GM20431 (cell line): ENCODE results near the gene CD93.

Source experiments
- in situ Hi-C: fragments of 300-500 bp; cut with MseI, MboI; formaldehyde crosslinking; loops from one replicate; pipeline ENCODE4 v1.15.0; 2020; ENCODE audit warnings: low sequenced_read_pairs; ENCODE audit not compliant: unreplicated experiment

The CD93 gene

DNA sequence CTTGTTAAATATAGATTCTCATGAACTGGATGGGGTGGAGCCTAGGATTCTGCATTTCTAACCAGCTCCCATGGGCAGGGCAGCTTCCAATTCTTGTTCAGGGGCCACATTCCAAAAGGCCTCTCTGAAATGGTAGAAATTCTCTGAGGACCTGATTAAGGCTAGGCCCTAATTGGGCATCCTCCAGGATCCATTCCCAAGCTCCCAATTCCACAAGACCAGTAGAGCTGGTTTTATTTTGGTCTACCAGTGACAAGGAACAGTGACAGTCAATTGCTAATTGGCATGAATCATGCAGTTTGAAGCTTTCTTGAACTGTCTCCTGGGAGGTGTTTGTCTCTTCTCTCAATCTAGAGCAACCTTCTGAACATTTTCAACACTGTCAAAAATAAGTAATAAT is 39.7 kb downstream of the CD93 start:
- in situ Hi-C loops, result no loop called here

DNA sequence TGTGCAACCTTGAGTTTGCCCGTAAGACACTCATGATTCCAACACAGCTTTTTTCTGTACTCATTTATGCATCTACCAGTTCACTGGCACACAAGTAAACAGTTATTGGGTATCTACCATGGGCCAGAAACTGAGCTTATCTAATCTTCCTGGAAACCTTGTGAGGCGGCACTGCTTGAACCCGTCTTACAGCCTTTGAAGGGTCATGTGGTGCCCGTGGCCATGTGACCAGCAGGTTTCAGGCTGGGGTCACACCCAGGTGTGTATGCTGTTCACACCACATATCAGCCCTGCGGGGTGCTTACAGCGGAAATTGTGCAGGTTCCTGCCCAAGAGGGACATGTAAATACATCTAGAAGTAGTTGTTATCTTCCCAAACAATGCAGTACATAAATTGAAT is 42.7 kb downstream of the CD93 start:
- in situ Hi-C loops, result no loop called here

DNA sequence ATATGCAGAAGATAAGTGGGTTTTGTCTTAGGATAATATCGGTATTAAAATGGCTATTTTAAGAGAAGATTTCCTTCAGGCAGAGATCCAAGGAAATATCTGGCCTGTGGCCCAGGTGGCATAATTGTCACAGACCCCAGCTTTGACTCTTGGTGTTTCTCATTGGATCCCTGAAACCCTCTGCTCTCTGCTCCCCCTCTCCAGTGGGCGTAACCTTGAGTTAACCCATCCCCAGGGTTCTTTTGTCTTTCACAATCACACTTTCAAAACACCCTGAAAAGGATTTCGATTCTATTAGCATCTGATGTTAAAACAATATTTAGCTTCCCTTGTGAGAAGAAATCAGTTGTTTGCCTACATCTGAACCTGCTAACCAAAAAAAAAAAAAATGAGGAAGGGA is 43.9 kb downstream of the CD93 start:
- in situ Hi-C loops, result no loop called here

DNA sequence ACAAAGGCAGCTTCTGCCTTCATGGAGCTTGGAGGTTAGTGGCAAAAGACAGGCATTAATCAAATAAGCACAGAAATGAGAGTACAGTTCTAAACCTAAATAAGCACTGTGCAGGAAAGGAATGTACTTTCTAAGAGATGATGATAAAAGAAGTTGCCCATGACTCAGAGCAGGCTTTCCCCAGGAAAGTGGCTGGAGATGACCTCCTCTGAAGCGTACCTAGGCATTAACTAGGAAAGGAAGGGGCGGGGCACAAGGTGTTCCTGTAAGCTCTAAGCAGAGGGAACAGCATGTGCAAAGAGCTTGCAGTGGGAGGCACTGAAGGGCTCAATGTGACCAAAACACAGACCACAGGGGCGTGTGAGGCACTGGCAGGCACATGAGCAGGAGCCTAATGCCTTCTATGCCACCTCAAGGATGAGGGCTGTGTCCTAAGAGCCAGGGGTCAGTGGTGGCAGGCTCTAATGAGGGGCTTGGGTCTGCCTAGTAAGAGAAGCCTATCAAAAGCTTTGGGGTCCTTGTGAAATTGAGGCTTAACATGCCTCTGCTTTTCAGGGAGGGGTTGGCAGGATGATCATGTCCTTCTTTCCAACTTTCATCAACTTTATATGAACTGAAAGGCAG is 46.1 kb downstream of the CD93 start:
- in situ Hi-C loops, result no loop called here

DNA sequence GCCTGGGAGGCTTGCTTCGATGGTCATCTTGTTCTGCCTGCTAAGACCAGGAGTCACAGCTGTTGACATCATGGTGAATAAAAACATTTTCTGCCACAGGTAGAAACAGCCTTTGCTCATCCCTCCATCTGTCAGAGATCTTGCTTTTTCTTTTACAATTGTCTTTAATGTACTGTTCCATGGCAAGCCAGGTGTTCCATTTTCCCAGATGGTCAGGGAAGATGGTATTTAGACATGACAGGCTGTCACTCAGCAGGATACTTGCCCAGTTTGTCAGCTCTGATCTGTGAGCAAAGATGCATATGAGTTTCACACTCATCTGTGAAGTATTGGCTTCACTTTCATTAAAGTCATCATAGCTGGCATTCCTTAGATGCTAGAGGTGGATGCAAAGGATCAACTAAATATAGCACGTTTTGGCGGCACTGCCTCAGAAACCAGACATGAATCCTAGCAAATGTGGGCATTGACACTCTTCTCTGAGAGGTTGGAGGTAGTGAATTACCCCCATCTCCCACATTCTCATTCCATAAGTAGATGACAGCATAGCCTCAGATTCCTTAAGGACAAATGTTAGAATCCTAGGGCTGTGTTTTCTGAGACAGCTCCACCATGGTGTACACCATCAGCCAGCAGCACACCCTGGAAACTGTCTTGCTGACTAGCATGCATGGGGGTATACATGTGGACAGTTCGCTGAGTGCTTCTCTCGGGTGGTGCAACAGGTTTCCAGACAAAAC is 46.8 kb downstream of the CD93 start:
- in situ Hi-C loops, result no loop called here

DNA sequence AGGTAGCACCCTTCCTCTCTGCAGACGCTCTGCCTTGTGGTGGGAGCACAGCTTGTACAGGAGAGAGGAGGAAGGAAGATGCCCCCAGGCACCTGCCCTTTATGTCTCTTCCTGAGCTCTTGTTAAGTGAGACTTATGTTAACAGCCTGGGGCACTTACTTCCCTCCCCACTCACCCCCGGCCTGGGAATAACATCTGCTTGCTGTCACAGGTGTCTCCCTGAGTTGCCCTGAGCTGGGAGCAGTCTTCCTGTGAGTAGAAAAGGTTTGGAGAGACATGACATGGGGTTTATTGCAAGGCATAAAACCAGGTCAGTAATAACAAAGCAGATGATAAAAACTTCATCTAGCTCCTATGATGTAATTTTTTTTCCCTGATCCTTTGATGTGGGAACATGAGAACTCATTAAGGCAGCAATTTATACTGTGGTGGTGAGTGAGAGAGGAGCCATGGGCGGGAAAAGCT is 49.1 kb downstream of the CD93 start:
- in situ Hi-C loops, result no loop called here

DNA sequence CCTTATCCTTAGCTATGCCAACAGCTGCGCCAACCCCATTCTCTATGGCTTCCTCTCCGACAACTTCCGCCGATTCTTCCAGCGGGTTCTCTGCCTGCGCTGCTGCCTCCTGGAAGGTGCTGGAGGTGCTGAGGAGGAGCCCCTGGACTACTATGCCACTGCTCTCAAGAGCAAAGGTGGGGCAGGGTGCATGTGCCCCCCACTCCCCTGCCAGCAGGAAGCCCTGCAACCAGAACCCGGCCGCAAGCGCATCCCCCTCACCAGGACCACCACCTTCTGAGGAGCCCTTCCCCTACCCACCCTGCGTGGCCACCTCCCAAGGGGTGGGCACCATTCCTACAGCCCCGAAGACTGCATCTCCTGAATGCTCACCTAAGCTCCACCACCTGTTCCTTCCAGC is 49.8 kb downstream of the CD93 start:
- in situ Hi-C loops, result no loop called here

DNA sequence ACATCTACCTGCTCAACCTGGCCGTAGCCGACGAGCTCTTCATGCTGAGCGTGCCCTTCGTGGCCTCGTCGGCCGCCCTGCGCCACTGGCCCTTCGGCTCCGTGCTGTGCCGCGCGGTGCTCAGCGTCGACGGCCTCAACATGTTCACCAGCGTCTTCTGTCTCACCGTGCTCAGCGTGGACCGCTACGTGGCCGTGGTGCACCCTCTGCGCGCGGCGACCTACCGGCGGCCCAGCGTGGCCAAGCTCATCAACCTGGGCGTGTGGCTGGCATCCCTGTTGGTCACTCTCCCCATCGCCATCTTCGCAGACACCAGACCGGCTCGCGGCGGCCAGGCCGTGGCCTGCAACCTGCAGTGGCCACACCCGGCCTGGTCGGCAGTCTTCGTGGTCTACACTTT is 50.4 kb downstream of the CD93 start:
- in situ Hi-C loops, result no loop called here

DNA sequence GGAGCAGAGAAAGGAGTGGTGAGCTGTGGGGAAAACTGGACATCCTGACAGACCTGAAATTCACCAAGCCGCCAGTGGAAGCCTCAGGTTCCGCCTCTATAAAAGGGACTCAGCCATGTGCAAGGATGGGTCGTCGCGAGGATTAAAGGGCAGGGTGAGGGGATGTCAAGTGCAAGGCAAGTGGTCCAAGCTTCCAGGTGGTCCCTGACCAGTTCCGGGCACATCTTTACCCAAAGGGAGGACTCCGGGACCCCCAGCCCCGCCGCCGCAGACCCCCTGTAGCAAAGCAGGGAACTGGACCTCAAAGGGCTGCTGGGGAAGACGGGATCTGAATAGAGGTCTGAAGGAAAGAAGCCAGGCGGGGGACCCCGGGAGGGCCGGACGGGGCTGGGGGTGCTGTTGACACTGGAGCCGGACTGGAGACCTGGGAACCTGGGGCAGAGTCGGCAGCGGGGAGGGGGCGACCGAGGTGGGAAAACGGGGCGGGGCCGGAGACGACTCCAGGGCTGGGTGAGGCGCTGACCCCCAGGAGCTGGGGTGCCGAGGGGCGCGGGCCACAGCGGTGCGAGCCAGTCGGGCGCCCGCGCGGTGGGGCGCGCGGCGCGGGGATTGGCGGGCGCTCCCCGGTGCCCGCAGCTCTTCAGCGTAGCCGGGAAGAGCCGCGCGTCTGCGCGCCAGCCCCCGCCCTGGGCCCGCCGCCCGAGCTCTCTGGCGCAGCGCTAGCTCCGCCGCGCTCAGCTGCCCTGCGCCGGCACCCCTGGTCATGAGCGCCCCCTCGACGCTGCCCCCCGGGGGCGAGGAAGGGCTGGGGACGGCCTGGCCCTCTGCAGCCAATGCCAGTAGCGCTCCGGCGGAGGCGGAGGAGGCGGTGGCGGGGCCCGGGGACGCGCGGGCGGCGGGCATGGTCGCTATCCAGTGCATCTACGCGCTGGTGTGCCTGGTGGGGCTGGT is 51.1 kb downstream of the CD93 start, which contains the start of gene SSTR4:
SSTR4 (plus strand) TSS at position 592 of the 951 bp plus-strand sequence; CDS start at position 764, 172 bp downstream.
- in situ Hi-C loops, result no loop called here

DNA sequence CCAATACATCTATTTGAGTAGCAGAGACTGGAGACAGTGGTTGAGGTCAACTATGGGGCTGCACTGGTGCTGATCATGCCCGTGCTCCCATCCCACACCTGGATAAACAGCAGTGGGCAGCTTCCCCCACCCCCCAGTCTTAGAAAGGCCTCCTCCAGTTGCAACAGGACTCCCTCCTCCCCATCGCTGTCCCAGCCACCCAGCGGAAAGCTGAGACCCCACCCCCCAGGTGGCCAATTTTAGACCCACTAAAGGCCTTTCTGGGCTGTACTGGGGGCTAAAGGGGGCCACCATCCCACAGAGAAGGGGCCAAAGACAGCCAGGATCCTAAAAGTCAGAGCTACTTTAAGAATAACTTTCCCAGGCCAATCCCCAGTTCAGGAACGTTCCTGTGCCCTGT is 52.2 kb downstream of the CD93 start:
- in situ Hi-C loops, result no loop called here

DNA sequence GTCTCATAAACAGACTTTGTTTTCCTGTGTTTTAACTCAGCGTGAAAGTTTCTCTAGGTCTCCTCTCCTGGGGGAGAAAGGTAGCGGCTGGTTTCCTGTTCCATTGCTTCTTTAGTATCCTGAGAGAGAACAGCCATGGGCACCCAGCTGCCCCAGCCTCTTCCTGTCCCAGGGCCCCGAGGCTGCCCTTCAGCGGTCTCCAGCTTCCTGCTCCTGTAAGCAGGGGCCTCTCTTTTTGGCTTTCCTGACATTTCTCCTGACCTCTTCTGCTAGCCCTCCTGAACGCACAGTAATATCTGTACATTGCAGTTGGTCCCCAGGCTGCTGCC is 53.4 kb downstream of the CD93 start:
- in situ Hi-C loops, result no loop called here

DNA sequence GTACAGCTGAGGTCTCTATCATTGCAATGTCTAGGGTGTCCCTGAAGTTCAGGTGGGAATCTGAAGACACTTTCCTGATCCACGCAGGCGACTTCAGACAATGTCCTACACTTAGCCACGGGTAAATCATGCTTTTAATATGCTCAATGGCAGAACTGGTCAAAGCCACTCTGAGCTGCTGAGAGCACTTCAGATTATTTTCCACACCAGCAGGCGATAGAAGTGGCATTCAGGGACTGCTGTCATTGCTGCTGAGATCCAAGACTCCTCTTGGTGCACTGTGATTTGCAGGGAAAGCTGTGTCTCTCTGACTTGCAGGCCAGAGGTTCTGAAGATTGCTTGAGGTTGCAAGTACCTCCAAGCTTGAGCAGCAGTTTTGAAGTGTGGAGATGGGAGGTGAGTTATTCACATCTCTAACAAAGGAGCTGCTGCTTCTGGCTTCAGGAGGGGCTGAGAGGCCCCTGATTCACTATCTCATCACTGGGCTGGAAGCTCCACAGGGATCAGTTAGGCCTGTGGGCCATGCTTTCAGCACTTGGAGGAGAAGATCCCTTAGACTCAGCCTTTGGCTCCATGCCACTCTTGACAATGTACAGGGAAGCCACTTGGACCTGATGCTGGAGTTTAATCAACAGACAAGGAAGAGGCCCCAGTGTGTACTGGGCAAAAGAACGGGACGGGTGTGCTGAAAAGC is 53.9 kb downstream of the CD93 start:
- in situ Hi-C loops, result no loop called here

DNA sequence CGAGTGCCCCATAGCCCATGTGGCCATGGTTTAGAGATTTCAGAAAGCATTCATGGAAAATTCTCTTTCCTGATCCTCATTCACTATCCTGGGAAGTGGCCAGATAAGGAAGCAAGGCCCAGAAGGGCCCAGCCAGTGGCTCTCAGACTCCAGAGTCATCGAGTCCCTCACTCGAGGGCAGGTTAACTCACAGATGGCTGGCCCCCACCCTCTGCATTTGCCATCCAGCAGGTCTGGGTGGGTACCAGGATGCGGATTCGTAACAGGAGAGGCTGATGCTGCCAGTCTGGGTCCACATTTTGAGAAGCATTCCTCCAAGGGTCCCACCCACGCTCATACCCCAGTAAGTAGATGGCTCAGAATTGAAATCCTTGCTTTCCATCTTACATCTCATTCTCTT is 54.8 kb downstream of the CD93 start:
- in situ Hi-C loops, result no loop called here
